GM19351 (cell line): ENCODE results near the gene PRRC1.

Source experiments
- ATAC-seq: cut with Tn5 transposase; IDR thresholded peaks from one replicate; pipeline ENCODE4 v1.9.1; 2021; ENCODE audit warnings: mild to moderate bottlenecking, moderate library complexity; ENCODE audit not compliant: unreplicated experiment

PRRC1 gene

DNA sequence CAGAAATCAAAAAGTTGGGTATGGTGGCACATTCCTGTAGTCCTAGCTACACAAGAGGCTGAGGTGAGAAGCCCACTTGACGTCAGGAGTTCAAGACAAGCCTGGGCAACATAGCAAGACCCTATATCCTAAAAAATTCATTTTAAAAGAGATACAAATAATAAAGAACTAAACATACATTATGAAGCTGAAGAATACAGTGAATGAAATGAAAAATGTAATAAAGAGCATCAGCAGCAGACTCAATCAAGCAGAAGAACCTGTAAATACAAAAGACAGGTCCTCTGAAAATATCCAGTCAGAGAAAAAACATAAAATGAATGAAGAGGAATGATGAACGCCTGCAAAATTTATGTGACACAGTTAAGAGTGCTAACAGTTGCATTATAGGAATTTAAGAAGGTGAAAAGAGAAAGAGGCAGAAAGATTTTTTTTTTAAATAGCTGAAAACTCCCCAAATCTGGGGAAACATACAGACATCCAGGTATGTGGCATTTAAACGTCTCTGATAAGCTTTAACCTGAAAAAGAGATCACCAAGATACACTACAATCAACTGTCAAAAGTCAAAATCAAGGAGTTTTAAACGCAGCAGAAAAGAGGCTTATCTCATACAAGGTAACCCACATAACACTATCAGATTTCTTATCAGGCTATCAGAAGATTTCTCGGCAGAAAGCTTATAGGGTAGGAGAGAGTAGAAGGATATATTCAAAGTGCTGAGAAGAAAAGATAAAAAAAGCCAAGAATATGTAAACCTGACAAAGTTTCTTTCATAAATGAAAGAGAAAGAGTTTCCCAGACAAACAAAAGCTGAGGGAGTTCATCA, 57.6 kb downstream of the PRRC1 start:
- ATAC-seq, result no peak

DNA sequence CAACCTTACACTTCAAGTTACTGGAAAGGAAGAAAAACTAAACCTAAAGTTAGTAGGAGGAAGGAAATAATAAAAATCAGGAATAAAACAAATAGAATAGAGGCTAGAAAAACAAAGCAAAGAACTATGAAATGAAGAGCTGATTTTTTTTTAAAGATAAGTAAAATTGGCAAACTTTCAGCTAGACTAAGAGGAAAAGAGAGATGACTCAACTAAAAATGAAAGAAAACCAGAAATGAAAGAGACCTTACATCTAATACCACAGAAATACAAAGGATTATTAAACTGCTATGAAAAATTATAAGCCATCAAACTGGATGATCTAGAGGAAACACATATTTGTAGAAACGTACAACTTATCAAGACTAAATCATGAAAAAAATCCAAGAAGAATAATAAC, 60.0 kb downstream of the PRRC1 start:
- ATAC-seq, result no peak

DNA sequence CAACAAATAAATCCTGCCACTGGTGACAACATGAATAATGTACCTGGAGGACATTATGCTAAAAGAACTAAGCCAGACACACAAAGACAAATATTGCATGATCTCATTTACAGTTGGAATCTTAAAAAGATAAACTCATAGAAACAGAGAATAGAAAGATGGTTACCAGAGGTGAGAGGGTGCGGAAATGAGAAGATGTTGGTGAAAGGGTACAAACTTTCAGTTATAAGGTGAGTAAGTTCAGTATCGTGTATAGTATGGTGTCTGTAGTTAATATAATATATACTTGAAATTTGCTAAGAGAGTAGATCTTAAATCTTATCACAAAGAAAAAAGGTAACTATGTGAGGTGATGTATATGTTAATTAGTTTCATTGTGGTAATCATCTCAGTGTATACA, 63.3 kb downstream of the PRRC1 start:
- ATAC-seq, result peak; percentile 61

DNA sequence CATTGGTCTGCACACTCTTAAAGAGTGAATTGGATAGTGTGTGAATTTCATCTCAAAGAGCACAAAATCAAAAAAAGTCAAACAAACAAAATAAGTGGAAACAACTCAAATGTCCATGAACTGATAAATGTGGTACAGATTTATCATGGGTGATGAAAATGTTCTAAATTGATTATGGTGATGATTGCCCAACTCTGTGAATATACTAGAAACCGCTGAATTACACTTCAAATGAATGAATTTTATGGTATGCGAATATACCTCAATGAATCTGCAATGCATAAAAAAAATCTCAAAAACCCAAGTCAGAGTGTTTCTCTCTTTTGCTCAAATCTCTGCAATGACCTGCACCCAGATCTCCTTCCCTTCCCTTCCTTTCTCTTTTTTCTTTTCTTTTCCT, 64.0 kb downstream of the PRRC1 start:
- no peak for ATAC-seq

DNA sequence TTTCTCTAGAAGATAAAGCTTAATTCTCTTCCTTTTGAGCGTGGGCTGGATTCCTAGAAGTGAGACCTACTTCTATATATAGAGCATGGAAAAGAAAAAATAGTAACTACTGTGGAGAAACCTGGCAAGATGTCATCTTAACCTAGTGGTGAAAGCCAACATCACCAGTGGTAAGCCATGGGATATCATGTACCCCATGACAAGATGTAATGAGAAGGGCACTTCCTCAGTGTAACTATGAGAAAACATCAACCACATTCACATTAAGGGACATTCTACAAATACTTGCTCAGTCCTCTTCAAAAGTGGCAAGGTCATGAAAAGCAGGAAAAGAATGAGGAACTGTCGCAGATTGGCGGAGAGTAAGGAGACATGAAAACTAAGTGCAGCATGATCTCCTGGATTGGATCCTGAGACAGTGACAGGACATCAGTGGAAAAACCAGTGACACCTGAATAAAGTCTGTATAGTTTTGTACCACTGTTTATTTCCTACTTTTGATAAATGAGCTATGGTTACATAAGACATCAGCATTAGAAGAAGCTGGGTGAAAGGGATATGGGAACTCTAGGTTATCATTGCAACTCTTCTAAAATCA, 65.4 kb downstream of the PRRC1 start:
- ATAC-seq, result no peak

DNA sequence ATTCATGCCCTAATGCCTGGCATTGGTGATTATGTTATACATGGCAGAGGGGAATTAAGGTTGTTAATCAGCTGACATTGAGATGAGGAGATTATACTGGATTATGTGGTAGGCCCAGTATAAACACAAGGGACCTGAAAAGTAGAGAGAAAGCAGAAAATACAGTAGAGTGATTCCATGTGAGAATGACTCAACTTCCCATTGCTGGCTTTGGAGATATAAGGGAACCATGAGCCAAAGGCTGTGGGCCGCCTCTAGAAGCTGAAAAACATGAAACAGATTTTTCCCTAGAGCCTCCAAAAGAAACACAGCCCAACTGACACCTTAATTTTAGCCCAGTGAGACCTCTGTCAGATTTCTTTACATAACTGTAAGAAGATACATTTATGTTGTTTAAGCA, 66.4 kb downstream of the PRRC1 start:
- ATAC-seq, result no peak

DNA sequence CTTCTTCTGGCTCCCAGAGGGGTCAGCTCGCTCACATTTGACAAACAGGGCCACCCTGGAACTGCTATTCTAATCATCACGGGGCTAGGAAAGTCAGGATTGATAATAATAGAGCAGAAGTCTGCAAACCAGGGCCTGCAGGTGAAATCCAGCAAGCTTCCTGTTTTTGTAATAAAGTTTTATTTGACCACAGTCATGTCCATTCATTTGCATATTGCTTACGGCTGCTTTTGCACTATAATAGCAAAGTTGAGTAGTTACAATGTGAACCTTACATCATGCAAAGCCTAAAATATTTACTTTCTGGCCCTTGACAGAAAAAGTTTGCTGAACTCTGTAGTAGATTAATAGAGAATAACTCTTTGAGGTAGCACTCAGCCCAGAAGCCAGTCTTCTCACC, 68.2 kb downstream of the PRRC1 start:
- no peak for ATAC-seq

DNA sequence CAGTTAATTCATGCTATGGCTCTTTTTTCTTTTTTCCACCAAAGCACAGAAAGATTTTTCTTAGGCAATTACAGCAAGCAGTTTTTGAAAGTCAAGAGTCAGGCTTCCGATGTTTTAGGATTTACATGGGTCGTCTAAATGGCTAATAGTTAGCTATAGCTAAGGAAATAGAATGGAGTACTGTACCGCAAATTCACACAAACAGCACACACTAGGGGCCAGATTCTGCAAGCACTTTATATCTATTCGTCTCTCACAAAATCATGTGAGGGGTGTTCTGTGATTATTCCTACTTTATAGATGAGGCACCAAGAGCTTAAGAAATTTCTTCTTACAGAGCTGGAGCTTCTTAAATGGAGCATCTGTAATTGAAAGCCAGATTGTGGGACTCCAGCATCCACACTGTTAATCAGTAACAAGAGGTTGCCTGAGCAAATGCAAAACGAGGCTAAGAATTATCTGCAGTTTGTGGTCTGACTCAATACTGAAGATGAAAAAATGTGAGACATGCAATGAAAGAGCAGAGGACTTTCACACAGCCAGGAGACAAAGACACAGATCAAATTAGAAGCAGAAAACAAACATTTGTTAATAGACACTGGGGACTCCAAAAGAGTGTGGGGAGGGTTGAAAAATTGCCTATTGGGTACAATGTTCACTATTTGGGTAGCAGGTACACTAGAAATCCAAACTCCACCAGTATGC, 68.8 kb downstream of the PRRC1 start:
- peak; percentile 67 for ATAC-seq

DNA sequence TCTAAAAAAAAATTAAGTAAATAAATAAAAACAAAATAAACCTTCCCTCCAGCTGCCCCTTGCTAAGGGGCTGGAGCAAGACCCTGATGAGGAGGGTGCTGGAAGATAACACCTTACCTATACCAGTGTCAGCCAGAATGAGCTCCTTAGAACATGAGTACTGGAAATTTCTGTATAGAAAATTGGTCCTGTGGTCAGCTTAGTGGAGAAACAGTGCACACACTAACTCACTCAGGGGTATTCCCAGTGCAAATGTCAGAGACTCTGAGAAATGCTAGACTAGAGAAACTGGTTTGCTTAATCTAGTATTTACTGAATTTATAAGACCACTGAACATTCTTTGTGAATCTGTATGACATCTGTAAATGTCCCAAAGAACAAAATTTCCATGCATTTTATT, 69.4 kb downstream of the PRRC1 start:
- ATAC-seq, result peak; percentile 45

DNA sequence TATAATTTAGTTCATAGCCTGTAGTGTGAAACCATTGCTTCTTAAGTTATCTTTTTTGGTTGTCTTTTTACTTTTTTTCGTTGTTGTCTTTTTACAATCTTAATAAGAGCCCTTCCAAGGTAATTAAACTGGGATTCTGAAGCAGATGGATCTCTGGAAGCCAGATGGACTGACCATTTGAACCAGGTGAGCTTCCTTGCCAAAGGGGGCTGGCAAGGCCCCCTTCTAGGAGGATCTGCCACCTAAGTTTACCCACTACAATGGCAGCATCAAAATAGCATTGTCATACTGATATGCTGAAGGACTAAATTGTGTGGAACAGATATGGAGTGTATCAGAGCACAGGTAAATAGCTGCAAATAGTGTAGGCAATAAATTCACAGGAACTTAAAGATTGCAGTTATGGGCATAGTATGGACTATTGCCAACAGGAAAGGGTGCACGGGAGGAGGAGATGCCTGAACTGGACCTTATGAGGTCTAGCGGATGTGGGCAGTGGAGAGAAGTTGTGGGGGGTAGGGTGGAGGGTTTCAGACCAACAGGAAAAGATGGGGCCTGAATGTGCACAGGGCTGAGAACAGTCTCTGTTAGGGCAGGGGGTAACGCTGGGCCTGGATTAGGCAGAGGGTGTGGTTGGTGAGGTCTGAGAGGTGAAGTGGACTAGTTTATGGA, 69.9 kb downstream of the PRRC1 start:
- ATAC-seq, result no peak

DNA sequence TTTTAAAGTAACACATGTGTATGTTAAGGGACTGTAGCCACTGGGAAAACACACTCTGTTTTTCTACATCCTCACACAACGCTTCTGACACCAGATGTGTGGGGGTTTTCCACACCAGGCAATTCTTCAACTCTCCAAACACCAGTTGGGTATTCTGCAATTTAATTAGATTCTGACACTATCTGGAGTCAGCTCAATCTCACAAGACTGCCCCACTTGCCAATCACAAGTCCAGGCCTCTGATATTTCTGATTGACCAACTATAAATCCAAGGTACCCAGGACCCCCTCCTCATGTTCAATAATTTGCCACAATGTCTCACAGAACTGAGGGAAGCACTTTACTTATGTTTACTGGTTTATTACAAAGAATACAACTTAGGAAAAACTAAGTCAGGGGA, 70.9 kb downstream of the PRRC1 start:
- ATAC-seq, result no peak

DNA sequence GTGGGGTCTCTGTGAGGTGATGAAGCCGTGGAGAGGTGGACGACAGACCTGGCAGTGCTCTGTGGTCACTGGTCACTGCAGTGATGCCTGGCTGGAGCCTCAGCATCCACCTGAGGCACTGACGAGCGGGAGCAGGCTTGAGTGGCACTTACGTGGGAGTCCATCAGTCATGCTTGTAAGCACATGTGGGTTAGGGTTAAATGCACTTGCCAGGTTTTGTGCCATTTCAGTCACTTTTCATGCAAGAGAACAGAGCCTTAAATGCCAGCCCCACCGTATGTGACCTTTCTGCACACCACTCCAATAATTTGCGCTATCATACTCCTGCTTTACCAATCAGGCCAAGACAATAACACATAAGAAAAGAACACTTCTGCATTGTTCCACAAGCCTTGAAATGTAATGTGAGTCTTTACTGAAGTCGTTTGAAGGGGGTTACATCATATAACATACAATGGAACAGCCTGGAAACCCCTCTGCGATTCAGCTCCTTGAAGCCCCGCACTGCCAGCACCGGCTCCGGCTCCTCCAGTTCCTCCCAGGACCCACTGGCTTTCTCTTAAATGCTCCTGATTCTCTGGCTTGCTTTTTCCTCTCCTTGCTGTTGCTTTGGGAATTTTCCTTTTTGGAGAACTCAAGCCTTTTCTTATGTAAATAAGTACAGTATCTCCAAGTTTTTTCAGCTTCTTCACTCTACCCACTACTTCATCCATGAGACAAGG, 72.0 kb downstream of the PRRC1 start:
- no peak for ATAC-seq

DNA sequence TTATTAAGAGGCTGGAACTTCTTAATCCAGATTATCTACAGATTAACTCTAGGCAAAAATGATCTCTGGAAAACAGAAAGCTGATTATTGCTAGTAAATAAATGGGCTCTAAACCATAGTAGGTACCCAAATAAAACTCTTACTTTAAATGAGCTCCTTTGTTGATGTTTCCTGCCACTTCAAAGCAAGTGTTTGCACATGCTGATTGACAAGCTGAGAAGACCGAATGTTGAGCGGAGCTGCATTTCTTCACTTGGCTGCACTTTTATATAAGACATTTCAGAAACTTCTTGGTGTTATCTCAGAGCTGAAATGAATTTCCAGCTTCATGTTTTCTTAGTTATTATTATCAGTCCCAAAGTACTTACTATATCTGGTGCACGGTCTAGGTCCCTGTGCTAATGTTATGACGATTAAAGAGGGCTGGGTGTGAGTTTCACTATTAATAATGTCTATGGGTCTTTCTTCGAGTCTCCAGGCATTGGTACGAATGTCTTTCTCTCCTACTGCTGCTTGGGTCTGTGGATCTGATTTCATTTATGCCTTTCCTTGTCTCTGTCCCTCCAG, 72.8 kb downstream of the PRRC1 start:
- ATAC-seq, result peak; percentile 71

DNA sequence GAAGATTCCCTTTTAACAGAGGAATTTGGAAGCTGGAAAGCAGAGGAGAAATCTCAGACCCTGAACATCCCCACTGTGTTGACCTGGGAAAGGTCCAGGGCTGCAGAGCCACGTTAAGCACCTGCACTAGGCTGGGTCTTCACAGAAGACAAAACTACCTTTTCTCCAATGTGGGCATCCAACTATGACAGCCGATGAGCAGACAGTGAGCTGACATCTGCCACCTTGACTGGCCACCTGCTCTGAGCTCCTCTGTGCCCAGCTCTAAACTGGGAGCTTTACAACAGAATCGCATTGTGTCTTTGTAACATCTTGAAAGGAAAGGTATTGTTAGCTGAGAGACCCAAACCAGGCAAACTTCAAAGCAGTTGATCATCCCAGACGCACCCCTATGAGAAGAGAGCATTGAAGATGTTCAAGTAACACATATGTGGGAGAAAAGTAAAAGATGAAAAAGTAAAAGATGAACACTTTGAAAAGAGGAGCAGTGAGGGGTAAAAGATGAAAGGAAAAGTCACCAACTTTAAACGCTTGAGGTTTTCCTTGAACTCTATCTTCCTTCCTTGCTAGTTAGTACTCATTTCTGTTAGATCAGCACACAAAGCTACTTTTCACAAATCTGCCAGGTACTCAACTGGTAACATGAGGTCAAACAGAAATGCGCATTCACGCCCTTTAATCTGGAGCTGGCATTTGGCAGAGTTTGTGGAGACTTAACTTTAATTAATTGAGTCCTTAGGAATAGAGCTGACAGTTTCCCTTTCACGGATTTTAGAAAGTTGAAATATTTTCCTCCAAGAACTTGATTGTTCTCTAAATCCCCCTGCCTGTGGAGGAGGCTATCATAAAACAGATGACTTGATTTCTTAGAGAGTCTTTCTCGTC, 78.3 kb downstream of the PRRC1 start:
- ATAC-seq, result no peak

DNA sequence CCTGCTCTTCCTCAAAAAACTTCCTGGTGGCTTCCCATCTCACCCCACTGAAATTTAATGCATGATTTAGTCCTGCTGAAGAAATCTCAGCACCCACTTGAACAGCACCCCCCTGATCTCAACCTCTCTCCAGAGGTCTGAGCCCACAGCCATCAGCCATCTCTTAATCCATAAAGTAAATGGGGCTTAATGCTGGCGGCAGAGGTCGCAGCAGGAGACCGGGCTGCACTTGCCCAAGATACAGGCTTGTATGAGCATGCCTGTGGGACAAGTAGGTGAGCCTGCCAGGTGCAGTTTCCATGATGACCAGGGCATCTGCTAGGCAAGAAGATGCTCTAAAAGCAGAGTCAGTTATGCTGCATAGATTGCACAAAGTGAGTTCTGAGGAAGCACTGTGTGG, 79.1 kb downstream of the PRRC1 start:
- ATAC-seq, result no peak

DNA sequence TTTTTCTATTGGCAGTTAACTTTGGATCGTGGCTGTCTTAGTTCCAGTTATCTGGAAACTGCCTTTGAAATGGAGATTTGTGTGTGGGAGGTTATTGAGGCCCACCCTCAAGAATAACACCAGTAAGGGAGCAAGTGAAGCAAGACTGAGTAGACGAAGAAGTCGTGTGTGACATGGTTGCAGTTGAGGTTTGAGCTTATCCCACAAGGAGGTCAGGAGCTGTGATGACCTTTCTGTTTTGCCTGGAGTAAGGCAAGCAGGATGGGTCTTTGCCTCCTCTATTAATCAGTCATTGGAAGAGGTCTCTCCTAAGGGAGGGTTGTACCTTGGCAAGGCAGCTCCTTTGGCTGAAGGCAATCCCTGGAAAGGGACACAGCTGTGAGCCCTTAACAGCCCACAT, 81.9 kb downstream of the PRRC1 start:
- ATAC-seq, result no peak

DNA sequence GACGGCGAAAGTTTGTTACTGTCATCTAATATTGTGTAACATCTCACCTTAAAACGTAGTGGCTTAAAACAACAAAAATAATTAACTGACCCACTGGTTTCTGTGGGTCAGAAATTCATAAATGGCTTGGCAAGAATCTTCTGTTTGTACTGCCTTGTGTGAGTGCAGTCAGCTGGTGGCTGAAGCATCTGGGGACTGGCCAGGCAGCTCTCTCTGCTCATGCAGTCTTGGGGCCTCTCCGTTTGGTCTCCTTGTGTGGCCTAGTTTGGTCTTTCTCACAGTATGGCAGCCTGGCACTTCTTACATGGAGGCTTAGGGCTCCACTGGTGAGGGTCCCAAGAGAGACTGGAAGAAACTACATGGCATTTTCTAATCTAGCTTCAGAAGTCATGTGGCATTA, 82.4 kb downstream of the PRRC1 start:
- ATAC-seq, result no peak

DNA sequence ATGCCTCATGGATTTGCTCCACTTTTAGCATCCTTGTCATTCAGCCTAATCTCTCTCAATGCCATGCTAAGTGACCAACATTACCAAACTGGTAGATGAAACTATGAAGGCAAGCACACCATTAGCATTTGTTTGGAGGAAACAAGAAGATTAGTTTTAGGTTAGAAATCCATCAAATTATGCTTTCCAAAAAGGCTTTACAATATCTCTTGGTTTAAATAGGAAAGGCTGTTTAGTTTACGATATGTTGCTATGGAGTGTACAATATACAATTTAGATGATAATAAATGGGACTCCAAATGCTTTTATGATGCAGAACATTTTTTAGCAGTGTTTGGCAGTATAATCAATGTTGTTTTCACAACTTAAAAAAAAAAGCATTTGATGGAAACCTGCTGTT, 83.7 kb downstream of the PRRC1 start:
- no peak for ATAC-seq

DNA sequence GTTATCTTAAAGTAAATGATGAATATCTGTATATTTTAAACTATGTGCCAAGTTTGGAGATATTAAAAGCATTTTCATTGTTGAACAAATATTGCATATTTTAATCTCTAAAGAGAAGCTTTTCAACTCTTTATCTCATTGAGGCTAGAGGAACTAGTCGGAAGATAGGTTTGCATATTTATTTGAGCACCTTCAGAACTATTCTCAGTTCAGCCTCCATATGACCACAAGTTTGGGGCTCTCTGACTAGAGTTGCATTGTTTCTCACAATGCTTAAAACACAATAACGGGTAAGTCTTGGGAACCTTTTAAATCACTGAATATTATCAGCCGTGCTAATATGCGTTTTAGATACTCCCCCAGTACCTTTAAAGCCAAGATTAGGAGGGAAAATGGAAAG, 84.2 kb downstream of the PRRC1 start:
- ATAC-seq, result no peak

DNA sequence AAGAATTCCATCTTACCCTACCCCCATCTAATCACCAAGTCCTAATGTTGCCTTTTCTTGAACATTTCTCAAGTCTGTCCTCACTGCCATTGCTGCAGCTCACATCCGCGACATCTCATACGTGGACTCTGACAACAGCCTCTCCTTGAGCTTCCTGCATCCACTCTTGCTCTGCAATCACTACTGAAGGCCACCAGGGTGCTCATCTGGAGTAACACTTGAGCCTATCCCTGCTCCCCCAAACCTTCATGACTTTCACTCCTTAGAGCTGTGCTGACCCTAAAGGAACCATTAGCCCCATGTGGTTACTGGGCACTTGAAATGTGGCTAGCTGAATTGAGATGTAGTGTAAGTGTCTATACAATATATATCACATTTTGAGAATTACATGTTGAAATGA, 85.0 kb downstream of the PRRC1 start:
- ATAC-seq, result peak; percentile 42
